ENCODE measurements around the gene FBN2.

- TF ChIP-seq POLR2A (IDR thresholded peaks at IDR 0.05; ENCODE audit: borderline replicate concordance, extremely low read depth, insufficient read depth, insufficient read length), result no peak
- no peak for TF ChIP-seq CTCF (IDR thresholded peaks at IDR 0.05 in 2 of 3, conservative IDR thresholded peaks at IDR 0.05 in 1 of 3; ENCODE audit: borderline replicate concordance in 1 of 3, insufficient read depth in 1 of 3, low read depth in 2 of 3, low read length in 2 of 3)
- TF ChIP-seq EZH2phosphoT487 (IDR thresholded peaks at IDR 0.05; ENCODE audit: borderline replicate concordance), result no peak
- TF ChIP-seq EZH2 (IDR thresholded peaks at IDR 0.05), result no peak
- no peak for TF ChIP-seq TCF7L2 (IDR thresholded peaks at IDR 0.05; ENCODE audit: borderline replicate concordance, extremely low read depth, insufficient read depth, insufficient read length)
- no peak for TF ChIP-seq MAX (IDR thresholded peaks at IDR 0.05)
- no peak for TF ChIP-seq REST (IDR thresholded peaks at IDR 0.05; ENCODE audit: low read depth)
- TF ChIP-seq ATF3 (IDR thresholded peaks at IDR 0.05), result no peak
- TF ChIP-seq SP1 (IDR thresholded peaks at IDR 0.05; ENCODE audit: low read depth), result no peak
- TF ChIP-seq YY1 (IDR thresholded peaks at IDR 0.05; ENCODE audit: extremely low read depth, insufficient replicate concordance, low read depth, low read length), result no peak
- no peak for TF ChIP-seq ZBTB33 (IDR thresholded peaks at IDR 0.05; ENCODE audit: extremely low read depth, insufficient replicate concordance, low read length)
Observed at GRCh38 chr5:128263357-128263756, 274.7 kb downstream of the FBN2 start.
